GM18873 (cell line): ENCODE data around the gene TOM1L1.

Experiments
- ATAC-seq: cut with Tn5 transposase; IDR thresholded peaks from one replicate; pipeline ENCODE4 v1.9.1; 2021; ENCODE audit warnings: mild to moderate bottlenecking, moderate library complexity, moderate number of reproducible peaks; ENCODE audit not compliant: unreplicated experiment, low FRiP score

TOM1L1 gene

GRCh38 chr17:54941285-54941684 is 40.6 kb downstream of the TOM1L1 start:
- no peak for ATAC-seq

GRCh38 chr17:54944796-54945195 is 44.1 kb downstream of the TOM1L1 start:
- ATAC-seq, result no peak

- ATAC-seq, result no peak
Measured at GRCh38 chr17:54945231-54945630, 44.6 kb downstream of the TOM1L1 start.

DNA sequence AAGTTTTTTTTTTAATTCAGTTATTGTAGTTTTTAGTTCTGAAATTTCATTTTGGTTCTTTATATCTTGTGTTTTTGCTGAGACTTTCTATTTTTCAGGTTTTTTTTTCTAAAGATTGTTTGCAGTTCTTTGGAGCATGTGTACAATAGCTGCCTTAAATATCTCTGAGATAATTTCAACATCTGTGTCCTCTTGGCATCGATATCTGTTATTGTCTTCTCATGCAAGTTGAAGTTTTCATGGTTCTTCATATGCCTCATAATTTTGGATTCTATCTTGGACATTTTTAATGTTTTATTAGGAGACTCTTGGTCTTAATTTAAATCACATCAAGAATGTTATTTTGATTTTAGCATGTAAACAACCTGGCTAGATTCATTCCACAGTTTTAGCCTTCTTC is 45.0 kb downstream of the TOM1L1 start:
- ATAC-seq, result no peak

DNA sequence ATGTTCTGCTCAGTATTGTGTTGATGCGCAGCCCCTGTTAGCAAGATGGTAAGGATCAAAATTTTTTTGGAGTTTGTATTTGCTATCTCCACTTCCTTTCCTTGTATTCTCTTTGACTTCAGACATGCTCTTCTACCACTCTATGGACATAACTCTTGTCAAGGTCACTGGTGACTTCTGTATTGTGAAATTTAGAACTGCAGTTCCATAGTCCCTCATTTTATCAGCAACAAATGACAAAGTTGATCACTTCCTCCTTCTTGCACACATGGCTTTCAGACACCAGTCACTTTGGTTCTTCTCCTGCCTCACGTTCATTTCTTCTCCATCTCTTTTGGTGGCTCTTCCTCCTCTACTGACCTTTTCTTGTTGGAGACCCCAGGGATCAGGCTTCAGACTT is 46.7 kb downstream of the TOM1L1 start:
- ATAC-seq, result no peak

GRCh38 chr17:54948380-54948779 is 47.7 kb downstream of the TOM1L1 start:
- no peak for ATAC-seq

DNA sequence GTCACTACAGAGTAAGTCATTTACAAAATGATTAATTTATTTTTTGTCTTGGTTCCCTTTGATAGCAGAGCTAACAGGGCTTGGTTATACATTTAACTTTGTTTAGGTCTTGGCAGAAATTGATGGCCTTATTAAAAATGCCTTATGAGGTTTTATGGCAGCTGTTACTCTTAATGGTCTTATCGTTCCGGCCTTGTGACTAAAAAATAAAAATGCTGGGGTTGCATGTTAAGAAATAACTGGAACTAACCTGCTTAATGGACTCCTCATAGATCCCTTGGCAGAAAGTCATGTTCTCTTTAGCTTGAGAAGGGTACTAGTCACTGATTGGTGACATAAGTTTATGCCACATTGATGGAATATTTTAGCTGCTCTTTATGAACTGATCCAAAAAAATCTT is 49.5 kb downstream of the TOM1L1 start:
- no peak for ATAC-seq

DNA sequence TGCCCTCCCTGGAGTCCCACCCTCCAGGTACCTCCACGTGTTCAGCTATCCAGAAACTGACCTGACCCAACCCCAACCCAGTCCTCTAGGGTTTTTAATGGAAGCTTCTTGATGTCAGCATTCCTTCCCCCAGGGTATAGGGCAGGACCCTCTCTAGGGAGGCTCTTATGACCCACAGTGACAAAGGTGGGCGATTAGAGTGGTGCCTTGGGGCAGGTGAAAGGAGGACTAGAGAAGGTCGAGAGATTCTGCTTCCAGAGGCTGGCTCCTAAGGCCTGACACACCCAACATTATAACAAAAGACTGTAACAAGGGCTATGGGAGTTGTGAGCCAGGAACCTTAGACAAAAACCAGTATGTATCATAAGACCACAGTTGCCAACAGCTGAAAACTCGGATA is 50.6 kb downstream of the TOM1L1 start:
- ATAC-seq, result no peak

- no peak for ATAC-seq
Measured at GRCh38 chr17:54956791-54957190, 56.1 kb downstream of the TOM1L1 start.

GRCh38 chr17:54967621-54968261 is 67.1 kb downstream of the TOM1L1 start:
- peak; percentile 25 for ATAC-seq

DNA sequence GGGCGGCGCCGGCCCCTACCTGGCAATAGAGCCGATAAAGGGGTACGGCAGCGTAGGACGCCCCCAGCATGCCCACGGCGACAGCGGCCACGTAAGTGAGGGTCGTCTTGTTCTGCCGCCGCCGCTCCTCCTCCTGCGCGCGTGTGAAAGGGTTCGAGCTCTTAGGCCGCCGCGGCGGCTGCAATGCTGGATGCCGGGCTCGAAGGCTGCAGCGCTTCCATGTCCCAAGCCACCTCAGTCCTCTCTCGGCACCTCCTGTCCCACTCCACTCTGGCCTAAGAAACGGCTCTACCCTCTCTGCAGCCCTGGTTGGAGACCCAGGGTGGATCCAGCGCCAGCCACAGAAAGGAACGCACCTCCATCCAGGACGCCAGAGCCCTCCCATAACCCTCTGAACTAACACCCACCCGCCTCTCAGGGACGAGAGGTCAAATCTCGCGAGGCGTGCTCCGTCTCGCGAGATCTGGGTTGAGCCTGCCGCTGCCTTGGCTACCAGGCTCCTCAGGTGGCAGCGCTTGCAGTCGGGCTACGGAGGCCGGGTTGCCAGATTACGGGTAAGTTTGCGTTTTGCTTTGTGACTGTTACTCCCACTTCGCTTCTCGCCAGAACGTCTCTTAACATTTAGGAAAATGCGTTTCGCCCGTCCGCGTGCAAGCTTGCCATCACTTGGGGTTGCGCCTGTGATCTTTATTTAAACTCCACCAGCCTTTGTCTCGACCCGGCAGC is 67.8 kb downstream of the TOM1L1 start, which contains the start of the genes COX11 and STXBP4:
Gene COX11 (minus strand): TSS at position 393 of the 726 bp plus-strand sequence. CDS start 8 bp downstream, at position 385.
Gene STXBP4 (plus strand): TSS at position 504 of the 726 bp plus-strand sequence. CDS start 17,455 bp downstream, outside the sequence.
- peak; percentile 91 for ATAC-seq

- peak; percentile 28 for ATAC-seq
Measured at GRCh38 chr17:54968988-54969332, 68.3 kb downstream of the TOM1L1 start.

DNA sequence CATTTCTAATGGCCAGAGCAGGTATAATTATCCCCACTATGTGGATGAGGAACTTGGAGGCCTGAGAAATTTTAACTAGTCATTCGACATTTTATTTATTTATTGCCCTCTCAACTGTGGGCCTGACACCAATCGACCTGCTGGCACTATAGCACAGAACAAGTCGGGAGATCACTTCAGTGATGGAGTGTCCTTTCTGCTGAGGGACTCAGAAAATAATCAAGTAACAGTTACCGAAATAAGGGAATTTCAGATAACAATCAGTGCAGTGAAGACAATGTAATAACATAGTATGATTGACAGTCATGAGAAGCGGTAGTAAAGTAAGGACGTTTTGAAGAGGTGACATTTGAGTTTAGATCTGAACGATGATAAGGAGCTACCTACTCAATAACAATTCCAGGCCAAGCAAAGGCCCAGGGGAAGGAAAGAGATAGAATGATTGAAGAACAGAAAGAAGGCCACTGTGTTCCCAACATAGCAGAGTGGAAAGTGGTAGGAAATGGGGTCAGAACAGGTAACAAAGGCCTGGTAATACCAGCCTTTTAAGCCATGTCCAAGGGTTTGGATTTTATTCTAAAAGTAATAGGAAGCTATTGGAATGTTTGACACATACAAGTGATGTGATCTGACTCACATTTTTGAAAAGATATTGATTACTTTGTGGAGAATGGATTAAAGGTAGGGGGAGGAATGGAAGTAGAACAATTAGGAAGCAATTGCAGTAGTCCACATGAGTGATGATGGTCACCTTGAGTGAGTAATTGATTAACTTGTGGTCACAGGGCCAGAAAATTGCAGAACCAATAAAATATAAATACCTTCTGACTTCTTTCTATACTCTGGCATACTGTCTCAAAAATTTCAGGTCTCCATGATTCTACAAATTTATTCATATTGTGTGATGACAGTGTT is 69.3 kb downstream of the TOM1L1 start:
- ATAC-seq, result no peak

DNA sequence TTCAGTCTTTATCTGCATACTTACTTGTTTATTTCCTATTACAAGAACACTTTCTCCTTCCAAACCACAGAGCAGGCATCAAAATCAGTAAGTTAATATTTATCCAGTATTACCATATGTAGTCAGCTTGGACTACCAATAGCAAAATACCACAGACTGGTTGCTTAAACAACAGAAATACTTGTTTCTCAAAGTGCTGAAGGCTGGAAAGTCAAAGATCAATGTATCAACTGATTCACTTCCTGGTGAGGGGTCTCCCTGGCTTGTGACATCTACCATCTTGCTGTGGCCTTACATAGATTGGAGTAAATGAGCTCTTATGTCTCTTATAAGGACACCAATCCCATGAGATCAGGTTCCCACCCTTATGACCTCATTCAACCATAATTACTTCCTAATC is 70.5 kb downstream of the TOM1L1 start:
- no peak for ATAC-seq

- no peak for ATAC-seq
Measured at GRCh38 chr17:54971901-54972300, 71.2 kb downstream of the TOM1L1 start.

GRCh38 chr17:54972406-54973138 is 71.9 kb downstream of the TOM1L1 start:
- no peak for ATAC-seq

- no peak for ATAC-seq
Measured at GRCh38 chr17:54974759-54975158, 74.1 kb downstream of the TOM1L1 start.

- ATAC-seq, result no peak
Measured at GRCh38 chr17:54976316-54976715, 75.7 kb downstream of the TOM1L1 start.

DNA sequence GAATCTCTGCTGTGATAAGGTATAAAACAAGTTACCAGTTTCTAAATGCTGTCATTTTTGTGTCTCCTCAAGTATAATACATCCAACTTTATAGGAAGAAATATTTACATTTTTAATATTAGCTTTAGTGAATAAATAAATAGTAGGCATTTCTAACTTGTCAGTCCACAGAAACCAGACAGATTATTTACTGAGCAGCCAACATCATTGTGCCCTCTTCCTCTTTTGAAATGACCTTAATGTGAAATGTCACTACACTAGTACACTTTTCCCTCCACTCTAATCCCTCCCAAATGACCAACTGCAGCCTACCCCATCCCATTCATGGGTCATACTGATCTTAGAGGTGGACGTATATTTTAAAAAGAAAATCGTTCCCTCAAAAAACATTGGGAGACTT is 77.1 kb downstream of the TOM1L1 start:
- no peak for ATAC-seq

- no peak for ATAC-seq
Measured at GRCh38 chr17:54979657-54980056, 79.0 kb downstream of the TOM1L1 start.
